WERI-Rb-1 (cell line): ENCODE data around the gene ERVFRD-1.
A peak's percentile ranks its signal among the peaks of the same experiment; 100 is the strongest.

ENCODE experiments used
- DNase-seq: peaks from one replicate; pipeline ENCODE4 v3.0.0-alpha.2; 2020
- H3K27ac ChIP-seq: fragments of 250-450 bp; sonication (Bioruptor Pico); 2 replicates; pipeline ENCODE4 v1.5.1; 2020; ENCODE audit warnings: mild to moderate bottlenecking, moderate library complexity
- H3K27me3 ChIP-seq: fragments of 250-450 bp; sonication (Bioruptor Pico); 2 replicates; pipeline ENCODE4 v1.5.1; 2021; ENCODE audit warnings: mild to moderate bottlenecking, low read depth, moderate library complexity; ENCODE audit not compliant: insufficient read depth, severe bottlenecking
- H3K36me3 ChIP-seq: fragments of 250-450 bp; sonication (Bioruptor Pico); 2 replicates; pipeline ENCODE4 v1.5.1; 2020; ENCODE audit warnings: mild to moderate bottlenecking, moderate library complexity
- H3K4me3 ChIP-seq: 2 replicates; pipeline ENCODE4 v1.5.1; 2011; ENCODE audit warnings: low read depth, mild to moderate bottlenecking, control low read depth, low read length
- H3K9me3 ChIP-seq: fragments of 250-450 bp; sonication (Bioruptor Pico); 2 replicates; pipeline ENCODE4 v1.5.1; 2021; ENCODE audit warnings: mild to moderate bottlenecking, moderate library complexity; ENCODE audit not compliant: severe bottlenecking
- TF ChIP-seq, protein P1 (sequence below): IDR thresholded peaks from 2 replicates; pipeline ENCODE4 v1.5.1; 2011; ENCODE audit warnings: low read depth, mild to moderate bottlenecking, control low read depth, inconsistent platforms, low read length

ERVFRD-1 gene

DNA sequence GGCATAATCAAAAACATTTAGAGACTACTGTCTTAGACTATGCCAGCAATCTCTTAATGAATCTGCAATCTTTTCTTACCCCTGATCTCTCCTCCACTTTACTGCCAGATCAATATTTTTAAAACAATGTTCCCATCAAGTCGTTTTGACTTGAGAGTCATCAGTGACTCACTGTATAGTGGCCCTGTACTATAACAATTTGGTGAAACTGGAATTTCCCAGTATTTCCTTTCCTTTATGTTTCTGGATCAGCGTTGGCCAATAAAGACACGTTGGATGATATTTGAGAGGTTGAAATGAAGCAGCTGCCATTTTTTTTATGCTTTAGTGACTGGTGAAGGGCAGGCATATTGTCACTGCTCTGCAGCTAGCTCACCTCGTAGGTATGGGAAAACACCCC is 28.0 kb downstream of the ERVFRD-1 start:
- H3K4me3 ChIP-seq, result no peak overlapping the region
- H3K27ac ChIP-seq, result peak overlapping the region; percentile 77
- TF ChIP-seq, protein P1, sequence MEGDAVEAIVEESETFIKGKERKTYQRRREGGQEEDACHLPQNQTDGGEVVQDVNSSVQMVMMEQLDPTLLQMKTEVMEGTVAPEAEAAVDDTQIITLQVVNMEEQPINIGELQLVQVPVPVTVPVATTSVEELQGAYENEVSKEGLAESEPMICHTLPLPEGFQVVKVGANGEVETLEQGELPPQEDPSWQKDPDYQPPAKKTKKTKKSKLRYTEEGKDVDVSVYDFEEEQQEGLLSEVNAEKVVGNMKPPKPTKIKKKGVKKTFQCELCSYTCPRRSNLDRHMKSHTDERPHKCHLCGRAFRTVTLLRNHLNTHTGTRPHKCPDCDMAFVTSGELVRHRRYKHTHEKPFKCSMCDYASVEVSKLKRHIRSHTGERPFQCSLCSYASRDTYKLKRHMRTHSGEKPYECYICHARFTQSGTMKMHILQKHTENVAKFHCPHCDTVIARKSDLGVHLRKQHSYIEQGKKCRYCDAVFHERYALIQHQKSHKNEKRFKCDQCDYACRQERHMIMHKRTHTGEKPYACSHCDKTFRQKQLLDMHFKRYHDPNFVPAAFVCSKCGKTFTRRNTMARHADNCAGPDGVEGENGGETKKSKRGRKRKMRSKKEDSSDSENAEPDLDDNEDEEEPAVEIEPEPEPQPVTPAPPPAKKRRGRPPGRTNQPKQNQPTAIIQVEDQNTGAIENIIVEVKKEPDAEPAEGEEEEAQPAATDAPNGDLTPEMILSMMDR, result no peak
- no peaks in the 10 kb centered on the region for H3K36me3 ChIP-seq
- no peak for DNase-seq
- no peaks in the 10 kb centered on the region for H3K27me3 ChIP-seq
- H3K9me3 ChIP-seq, result no peaks in the 10 kb centered on the region

DNA sequence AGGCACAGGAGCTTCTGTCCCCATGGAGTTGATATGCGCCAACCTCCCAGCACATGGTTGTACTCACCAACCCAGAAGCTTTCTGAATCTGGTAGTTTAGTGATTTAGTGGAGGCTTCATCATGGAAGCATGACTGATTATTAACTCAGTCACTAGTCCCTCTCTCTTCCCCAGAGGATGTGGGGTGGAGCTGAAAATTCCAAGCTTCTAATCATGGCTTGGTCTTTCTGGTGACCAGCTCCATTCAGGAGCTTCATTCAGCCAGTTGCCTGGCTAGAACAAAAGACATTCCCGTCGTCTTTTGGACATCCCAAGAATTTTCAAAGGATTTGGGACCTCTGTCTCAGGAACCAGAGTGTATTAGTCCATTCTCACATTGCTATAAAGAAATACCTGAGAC is 31.2 kb downstream of the ERVFRD-1 start:
- DNase-seq, result no peak
- Histone ChIP-seq H3K36me3 (no peaks in the 10 kb centered on the region), H3K9me3 (no peaks in the 10 kb centered on the region), H3K4me3 (no peak overlapping the region), H3K27ac (no peak overlapping the region), H3K27me3 (no peaks in the 10 kb centered on the region)
- TF ChIP-seq, protein P1, result no peak

DNA sequence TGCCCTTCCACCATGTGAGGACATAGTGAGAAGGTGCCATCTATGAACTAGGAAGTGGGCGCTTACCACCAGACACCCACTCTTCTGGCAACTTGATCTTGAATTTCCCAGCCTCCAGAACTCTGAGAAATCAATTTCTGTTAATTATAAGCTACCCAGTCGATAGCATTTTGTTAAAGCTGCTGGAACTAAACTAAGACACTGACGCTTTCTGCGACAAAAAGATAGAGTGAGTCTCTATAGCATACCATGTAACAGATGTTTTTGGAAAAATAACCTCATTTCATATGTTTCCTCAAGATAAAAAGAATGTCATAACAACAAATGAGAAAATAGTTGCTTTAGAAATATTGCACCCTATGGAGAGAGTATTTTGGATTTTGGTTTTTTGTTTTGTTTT is 33.3 kb downstream of the ERVFRD-1 start:
- Histone ChIP-seq H3K27ac (no peak overlapping the region), H3K4me3 (no peak overlapping the region), H3K36me3 (no peaks in the 10 kb centered on the region), H3K27me3 (no peaks in the 10 kb centered on the region), H3K9me3 (no peaks in the 10 kb centered on the region)
- no peak for DNase-seq
- TF ChIP-seq, protein P1, result no peak

GRCh38 chr6:11076540-11076939 is 35.0 kb downstream of the ERVFRD-1 start:
- DNase-seq, result no peak
- Histone ChIP-seq H3K27ac (no peak overlapping the region), H3K4me3 (no peak overlapping the region), H3K36me3 (no peaks in the 10 kb centered on the region), H3K9me3 (no peaks in the 10 kb centered on the region), H3K27me3 (no peaks in the 10 kb centered on the region)
- TF ChIP-seq, protein P1, result no peak

DNA sequence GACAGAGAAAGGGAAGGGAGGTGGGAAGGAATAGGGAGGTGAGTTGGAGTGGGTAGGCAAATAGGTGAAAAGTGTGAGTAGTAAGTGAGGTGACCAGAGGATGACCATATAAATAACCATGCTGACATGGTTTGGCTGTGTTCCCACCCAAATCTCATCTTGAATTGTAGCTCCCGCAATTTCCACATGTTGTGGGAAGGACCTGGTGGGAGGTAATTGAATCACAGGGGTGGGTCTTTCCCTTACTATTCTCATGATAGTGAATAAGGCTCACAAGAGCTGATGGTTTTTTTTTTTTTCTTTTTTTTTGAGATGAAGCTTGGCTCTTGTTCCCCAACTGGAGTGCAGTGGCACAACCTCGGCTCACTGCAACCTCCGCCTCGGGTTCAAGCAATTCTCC is 39.4 kb downstream of the ERVFRD-1 start:
- TF ChIP-seq, protein P1, result no peak
- no peaks in the 10 kb centered on the region for H3K27me3 ChIP-seq
- no peak overlapping the region for H3K27ac ChIP-seq
- H3K4me3 ChIP-seq, result no peak overlapping the region
- H3K9me3 ChIP-seq, result no peaks in the 10 kb centered on the region
- no peaks in the 10 kb centered on the region for H3K36me3 ChIP-seq
- no peak for DNase-seq

DNA sequence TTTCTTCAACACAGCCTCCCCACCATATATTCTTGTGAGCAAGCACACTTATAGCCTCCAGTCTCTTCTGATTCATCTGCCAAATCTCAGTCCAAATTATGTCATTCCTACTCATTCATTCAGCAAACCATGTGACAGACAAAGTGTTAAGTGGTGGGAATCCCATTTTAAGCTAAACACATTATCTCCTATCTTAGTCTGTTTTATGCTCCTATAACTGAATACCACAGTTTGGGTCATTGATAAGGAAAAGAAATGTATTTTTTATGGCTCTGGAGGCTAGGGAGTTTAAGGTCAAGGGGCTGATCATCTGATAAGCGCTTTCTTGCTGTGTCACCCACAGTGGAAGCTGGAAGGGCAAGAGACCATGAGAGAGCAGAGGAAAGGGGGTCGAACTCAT is 41.8 kb downstream of the ERVFRD-1 start:
- no peak overlapping the region for H3K4me3 ChIP-seq
- H3K36me3 ChIP-seq, result no peaks in the 10 kb centered on the region
- no peak overlapping the region for H3K27ac ChIP-seq
- no peaks in the 10 kb centered on the region for H3K27me3 ChIP-seq
- no peak for DNase-seq
- TF ChIP-seq, protein P1, result no peak
- no peaks in the 10 kb centered on the region for H3K9me3 ChIP-seq
